Cardiac muscle cell (in vitro differentiated cells and primary cell): ENCODE data around the gene FKRP. TPM values are rescaled to one million over a fixed set of nuclear protein-coding genes. Genes with fewer than 3 reads are reported as not detected.

Source experiments
- DNase-seq, 2 donors: peaks; one replicate each; pipeline versions ENCODE4 v3.0.0 to v3.0.0-alpha.2; 2010 to 2017; ENCODE audit warnings: low read depth in 1 of 2, low spot score in 1 of 2
- H3K27ac ChIP-seq: fragments of 200-600 bp; sonication (generic); 2 replicates; pipeline ENCODE4 v1.5.1; 2016
- H3K27me3 ChIP-seq: fragments of 200-600 bp; sonication (generic); 2 replicates; pipeline ENCODE4 v1.6.0; 2016; ENCODE audit warnings: control low read depth
- H3K36me3 ChIP-seq: fragments of 200-600 bp; sonication (generic); 2 replicates; pipeline ENCODE4 v1.5.1; 2016; ENCODE audit warnings: control low read depth
- H3K4me1 ChIP-seq: fragments of 200-600 bp; sonication (generic); 2 replicates; pipeline ENCODE4 v1.8.1; 2017; ENCODE audit warnings: low read depth, mild to moderate bottlenecking, mixed run types
- H3K4me3 ChIP-seq: fragments of 200-600 bp; sonication (generic); 2 replicates; pipeline ENCODE4 v1.5.1; 2016; ENCODE audit warnings: mild to moderate bottlenecking
- H3K9me3 ChIP-seq: fragments of 200-600 bp; sonication (generic); 2 replicates; pipeline ENCODE4 v1.5.1; 2017; ENCODE audit warnings: low read depth, mild to moderate bottlenecking, control low read depth
- polyA plus RNA-seq: library from polyadenylated mRNA; unstranded; fragments of >200 nt; fragmentation: Nextera tagmentation; extraction: Ambion mirVana; gene quantifications from 2 replicates; pipeline ENCODE4 v1.2.1, GENCODE V29; 2016
- total RNA-seq: library from RNA; depleted of rRNA; stranded (reverse); fragments of >200 nt; gene quantifications from 2 replicates; pipeline ENCODE4 v1.2.3, GENCODE V29; 2016
- TF ChIP-seq, protein P1 (sequence below): IDR thresholded peaks from 2 replicates; pipeline ENCODE4 v1.5.1; 2012; ENCODE audit warnings: low read depth, mild to moderate bottlenecking, low read length

FKRP gene
- total and polyA plus RNA-seq, 2 experiments from 2014 or later: 20.4 to 50.3 TPM

DNA sequence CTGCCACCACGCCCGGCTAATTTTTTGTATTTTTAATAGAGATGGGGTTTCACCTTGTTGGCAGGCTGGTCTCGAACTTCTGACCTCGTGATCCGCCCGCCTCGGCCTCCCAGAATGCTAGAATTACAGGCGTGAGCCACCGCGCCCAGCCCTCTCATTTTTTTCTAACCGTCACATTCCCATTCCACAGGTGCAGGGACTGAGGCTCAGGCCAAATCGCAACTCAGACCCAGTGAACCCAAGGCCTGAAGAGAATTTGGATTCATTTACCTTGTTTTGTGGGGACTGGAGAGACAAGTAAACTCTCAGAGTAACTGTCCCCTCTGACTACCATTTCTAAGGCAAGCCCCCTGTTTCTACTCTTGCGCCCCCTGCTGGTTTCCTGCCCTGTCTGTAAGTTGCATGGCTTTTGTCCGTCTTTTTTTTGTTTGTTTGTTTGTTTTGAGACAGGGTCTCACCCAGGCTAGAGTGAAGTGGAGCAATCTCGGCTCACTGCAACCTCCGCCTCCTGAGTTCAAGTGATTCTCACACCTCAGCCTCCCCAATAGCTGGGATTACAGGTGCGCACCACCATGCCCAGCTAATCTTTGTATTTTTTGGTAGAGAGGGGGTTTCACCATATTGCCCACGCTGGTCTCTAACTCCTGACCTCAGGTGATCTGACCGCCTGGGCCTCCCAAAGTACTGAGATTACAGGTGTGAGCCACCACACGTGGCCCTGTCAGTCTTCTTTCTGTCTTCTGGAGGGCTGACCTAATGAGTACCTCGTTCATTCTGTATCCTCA is 2.7 kb downstream of the FKRP start:
- Histone ChIP-seq H3K27me3 (no peaks in the 10 kb centered on the region), H3K9me3 (no peaks in the 10 kb centered on the region), H3K4me3 (no peak overlapping the region), H3K27ac (no peak overlapping the region), H3K36me3 (peaks cover 4% of the 10 kb centered on the region), H3K4me1 (no peaks in the 10 kb centered on the region)
- peak; percentile 78 for DNase-seq
- TF ChIP-seq, protein P1, sequence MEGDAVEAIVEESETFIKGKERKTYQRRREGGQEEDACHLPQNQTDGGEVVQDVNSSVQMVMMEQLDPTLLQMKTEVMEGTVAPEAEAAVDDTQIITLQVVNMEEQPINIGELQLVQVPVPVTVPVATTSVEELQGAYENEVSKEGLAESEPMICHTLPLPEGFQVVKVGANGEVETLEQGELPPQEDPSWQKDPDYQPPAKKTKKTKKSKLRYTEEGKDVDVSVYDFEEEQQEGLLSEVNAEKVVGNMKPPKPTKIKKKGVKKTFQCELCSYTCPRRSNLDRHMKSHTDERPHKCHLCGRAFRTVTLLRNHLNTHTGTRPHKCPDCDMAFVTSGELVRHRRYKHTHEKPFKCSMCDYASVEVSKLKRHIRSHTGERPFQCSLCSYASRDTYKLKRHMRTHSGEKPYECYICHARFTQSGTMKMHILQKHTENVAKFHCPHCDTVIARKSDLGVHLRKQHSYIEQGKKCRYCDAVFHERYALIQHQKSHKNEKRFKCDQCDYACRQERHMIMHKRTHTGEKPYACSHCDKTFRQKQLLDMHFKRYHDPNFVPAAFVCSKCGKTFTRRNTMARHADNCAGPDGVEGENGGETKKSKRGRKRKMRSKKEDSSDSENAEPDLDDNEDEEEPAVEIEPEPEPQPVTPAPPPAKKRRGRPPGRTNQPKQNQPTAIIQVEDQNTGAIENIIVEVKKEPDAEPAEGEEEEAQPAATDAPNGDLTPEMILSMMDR: peak; percentile 81

DNA sequence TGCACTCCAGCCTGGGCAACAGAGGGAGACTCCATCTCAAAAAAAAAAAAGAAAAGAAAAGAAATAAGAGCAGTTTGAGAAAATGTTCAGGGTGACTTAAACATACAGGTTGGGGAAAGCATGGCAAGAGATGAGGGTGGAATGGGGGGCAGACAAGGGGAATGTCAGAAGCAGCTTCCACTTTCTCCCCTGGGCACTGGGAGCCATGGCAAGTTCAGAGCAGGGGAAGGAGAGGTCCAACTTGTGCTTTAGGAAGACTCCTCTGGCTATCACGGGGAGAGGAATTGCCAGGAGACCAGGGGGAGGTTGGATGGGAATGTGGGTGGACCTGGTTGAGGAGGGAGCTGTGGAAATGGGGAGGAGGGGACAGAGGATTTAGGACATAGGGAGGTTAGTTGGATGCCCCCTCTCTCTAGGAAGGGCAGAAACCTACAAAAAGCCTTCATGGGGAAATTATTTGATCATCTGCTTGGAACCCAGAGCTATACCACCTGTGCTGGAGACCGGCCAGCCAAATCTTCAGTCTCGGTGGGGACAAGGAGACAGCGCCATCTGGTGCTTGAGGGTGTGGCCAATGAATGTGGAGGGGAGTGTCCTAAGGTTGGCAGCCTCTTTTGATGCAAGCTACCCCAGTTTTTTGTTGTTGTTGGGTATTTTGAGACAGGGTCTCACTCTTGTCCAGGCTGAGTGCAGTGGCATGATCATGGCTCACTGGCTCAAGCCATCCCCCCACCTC is 7.7 kb downstream of the FKRP start:
- H3K4me1 ChIP-seq: no peaks in the 10 kb centered on the region
- H3K27me3 ChIP-seq: no peaks in the 10 kb centered on the region
- H3K27ac ChIP-seq: no peak overlapping the region
- peak; percentile 37 to 68 for DNase-seq
- no peaks in the 10 kb centered on the region for H3K9me3 ChIP-seq
- no peak overlapping the region for H3K4me3 ChIP-seq
- peaks cover 7% of the 10 kb centered on the region for H3K36me3 ChIP-seq
- TF ChIP-seq, protein P1: peak; percentile 42

DNA sequence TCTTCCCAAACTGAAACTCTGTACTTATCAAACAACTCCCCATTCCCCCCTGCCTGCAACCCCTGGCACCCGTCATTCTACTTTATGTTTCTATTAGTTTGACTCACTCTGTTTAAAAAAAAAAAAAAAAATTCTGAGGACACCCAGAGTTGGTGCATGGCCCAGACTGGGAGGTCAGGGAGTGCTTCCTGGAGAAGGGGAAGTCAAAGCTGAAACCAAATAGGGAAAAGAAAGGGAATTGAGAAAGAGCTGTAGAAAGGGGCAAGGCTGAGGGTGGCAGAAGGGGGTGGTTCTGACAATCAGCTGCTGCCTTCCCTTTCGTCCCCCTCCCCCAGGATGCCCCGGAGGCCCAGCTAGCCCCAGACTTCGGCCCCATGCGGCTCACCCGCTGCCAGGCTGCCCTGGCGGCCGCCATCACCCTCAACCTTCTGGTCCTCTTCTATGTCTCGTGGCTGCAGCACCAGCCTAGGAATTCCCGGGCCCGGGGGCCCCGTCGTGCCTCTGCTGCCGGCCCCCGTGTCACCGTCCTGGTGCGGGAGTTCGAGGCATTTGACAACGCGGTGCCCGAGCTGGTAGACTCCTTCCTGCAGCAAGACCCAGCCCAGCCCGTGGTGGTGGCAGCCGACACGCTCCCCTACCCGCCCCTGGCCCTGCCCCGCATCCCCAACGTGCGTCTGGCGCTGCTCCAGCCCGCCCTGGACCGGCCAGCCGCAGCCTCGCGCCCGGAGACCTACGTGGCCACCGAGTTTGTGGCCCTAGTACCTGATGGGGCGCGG is 9.4 kb downstream of the FKRP start:
- Histone ChIP-seq H3K9me3 (no peaks in the 10 kb centered on the region), H3K36me3 (peaks cover 2% of the 10 kb centered on the region), H3K4me3 (no peak overlapping the region), H3K27ac (no peak overlapping the region), H3K27me3 (no peaks in the 10 kb centered on the region), H3K4me1 (no peaks in the 10 kb centered on the region)
- TF ChIP-seq, protein P1: no peak
- peak in 1 of 2 donors; percentile 80 for DNase-seq

DNA sequence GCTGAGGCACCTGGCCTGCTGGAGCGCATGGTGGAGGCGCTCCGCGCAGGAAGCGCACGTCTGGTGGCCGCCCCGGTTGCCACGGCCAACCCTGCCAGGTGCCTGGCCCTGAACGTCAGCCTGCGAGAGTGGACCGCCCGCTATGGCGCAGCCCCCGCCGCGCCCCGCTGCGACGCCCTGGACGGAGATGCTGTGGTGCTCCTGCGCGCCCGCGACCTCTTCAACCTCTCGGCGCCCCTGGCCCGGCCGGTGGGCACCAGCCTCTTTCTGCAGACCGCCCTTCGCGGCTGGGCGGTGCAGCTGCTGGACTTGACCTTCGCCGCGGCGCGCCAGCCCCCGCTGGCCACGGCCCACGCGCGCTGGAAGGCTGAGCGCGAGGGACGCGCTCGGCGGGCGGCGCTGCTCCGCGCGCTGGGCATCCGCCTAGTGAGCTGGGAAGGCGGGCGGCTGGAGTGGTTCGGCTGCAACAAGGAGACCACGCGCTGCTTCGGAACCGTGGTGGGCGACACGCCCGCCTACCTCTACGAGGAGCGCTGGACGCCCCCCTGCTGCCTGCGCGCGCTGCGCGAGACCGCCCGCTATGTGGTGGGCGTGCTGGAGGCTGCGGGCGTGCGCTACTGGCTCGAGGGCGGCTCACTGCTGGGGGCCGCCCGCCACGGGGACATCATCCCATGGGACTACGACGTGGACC is 10.1 kb downstream of the FKRP start:
- Histone ChIP-seq H3K4me1 (no peaks in the 10 kb centered on the region), H3K27me3 (no peaks in the 10 kb centered on the region), H3K27ac (no peak overlapping the region), H3K4me3 (no peak overlapping the region), H3K9me3 (no peaks in the 10 kb centered on the region), H3K36me3 (peaks cover 2% of the 10 kb centered on the region)
- no peak for DNase-seq
- TF ChIP-seq, protein P1: no peak

DNA sequence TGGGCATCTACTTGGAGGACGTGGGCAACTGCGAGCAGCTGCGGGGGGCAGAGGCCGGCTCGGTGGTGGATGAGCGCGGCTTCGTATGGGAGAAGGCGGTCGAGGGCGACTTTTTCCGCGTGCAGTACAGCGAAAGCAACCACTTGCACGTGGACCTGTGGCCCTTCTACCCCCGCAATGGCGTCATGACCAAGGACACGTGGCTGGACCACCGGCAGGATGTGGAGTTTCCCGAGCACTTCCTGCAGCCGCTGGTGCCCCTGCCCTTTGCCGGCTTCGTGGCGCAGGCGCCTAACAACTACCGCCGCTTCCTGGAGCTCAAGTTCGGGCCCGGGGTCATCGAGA is 10.7 kb downstream of the FKRP start:
- DNase-seq: no peak
- H3K27ac ChIP-seq: no peak overlapping the region
- peaks cover 2% of the 10 kb centered on the region for H3K36me3 ChIP-seq
- no peaks in the 10 kb centered on the region for H3K9me3 ChIP-seq
- TF ChIP-seq, protein P1: no peak
- H3K27me3 ChIP-seq: no peaks in the 10 kb centered on the region
- no peak overlapping the region for H3K4me3 ChIP-seq
- H3K4me1 ChIP-seq: no peaks in the 10 kb centered on the region
